Measurements from ENCODE around the gene TSPAN9. TPM values are rescaled to one million over a fixed set of nuclear protein-coding genes. Genes with fewer than 3 reads are reported as not detected.

Gene TSPAN9
- total RNA-seq, 1 experiment from 2014 or later, result 13.2 TPM

- Histone ChIP-seq H3K9me2 (ENCODE audit: insufficient read depth) (no peaks in the 10 kb centered on the region), H3K9ac (ENCODE audit: low read length) (no peak overlapping the region), H3K27me3 (ENCODE audit: insufficient read depth, low read length) (no peaks in the 10 kb centered on the region), H3K27ac (ENCODE audit: low read depth, low read length) (no peak overlapping the region), H3K4me1 (ENCODE audit: control insufficient read depth in 1 of 2, insufficient read depth in 2 of 2, low read length in 2 of 2) (peaks cover 0 to 7% of the 10 kb centered on the region in 2 experiments; a peak in 2 of 4 replicates), H2AFZ (ENCODE audit: low read depth, low read length, poor library complexity, severe bottlenecking) (no peak overlapping the region), H3K9me3 (ENCODE audit: control insufficient read depth in 1 of 2, insufficient read depth in 1 of 2, low read depth in 1 of 2, low read length in 2 of 2) (no peaks in the 10 kb centered on the region), H4K20me1 (ENCODE audit: insufficient read depth) (no peaks in the 10 kb centered on the region), H3K36me3 (ENCODE audit: control insufficient read depth in 1 of 2, insufficient read depth in 2 of 2, low read length in 2 of 2) (no peaks in the 10 kb centered on the region), H3K4me3 (replicated peaks in 1 of 2; ENCODE audit: low read depth in 1 of 2, low read length in 2 of 2) (no peak overlapping the region), H3K4me2 (ENCODE audit: low read length) (no peak overlapping the region), H3K79me2 (ENCODE audit: insufficient read depth, low read length) (no peaks in the 10 kb centered on the region)
- ATAC-seq (no peak), DNase-seq (ENCODE audit: low read depth, low spot score) (no peak)
- intact Hi-C loops (cut with micrococcal nuclease), result no loop called here
- ChIA-PET POLR2A (no interaction called here), CTCF (no interaction called here), RAD21 (ENCODE audit: low non-redundant PET in 1 of 2, low total read pairs in 2 of 2, uncharacterized antibody in 2 of 2, unreplicated experiment in 2 of 2) (no interaction called here)
- no TSS peak for BruUV-seq (replicated peaks)
- TF ChIP-seq ZNF274 (IDR thresholded peaks at IDR 0.05; ENCODE audit: low read depth, low read length) (no peak), YY1 (IDR thresholded peaks at IDR 0.05; ENCODE audit: extremely low read depth, insufficient replicate concordance, low read depth, low read length) (no peak), ZFX (IDR thresholded peaks at IDR 0.05) (no peak), CBX3 (IDR thresholded peaks at IDR 0.05; ENCODE audit: low read depth) (no peak), SRF (IDR thresholded peaks at IDR 0.05; ENCODE audit: low read depth) (no peak), CTCF (IDR thresholded peaks at IDR 0.05 in 2 of 3, conservative IDR thresholded peaks at IDR 0.05 in 1 of 3; ENCODE audit: borderline replicate concordance in 1 of 3, insufficient read depth in 1 of 3, low read depth in 2 of 3, low read length in 2 of 3) (no peak), ZBTB33 (IDR thresholded peaks at IDR 0.05; ENCODE audit: extremely low read depth, insufficient replicate concordance, low read length) (no peak), EGR1 (IDR thresholded peaks at IDR 0.05; ENCODE audit: low read depth) (no peak), POLR2AphosphoS5 (IDR thresholded peaks at IDR 0.05; ENCODE audit: low read depth, low read length) (no peak), RAD21 (IDR thresholded peaks at IDR 0.05; ENCODE audit: low read depth) (no peak), POLR2A (IDR thresholded peaks at IDR 0.05; ENCODE audit: borderline replicate concordance, extremely low read depth, insufficient read depth, insufficient read length) (no peak), MAX (IDR thresholded peaks at IDR 0.05) (no peak), FOSL1 (IDR thresholded peaks at IDR 0.05; ENCODE audit: low read depth) (no peak), EZH2 (IDR thresholded peaks at IDR 0.05) (no peak), EZH2phosphoT487 (IDR thresholded peaks at IDR 0.05; ENCODE audit: borderline replicate concordance) (no peak), TCF7L2 (IDR thresholded peaks at IDR 0.05; ENCODE audit: borderline replicate concordance, extremely low read depth, insufficient read depth, insufficient read length) (no peak), SP1 (IDR thresholded peaks at IDR 0.05; ENCODE audit: low read depth) (no peak), ELF1 (IDR thresholded peaks at IDR 0.05; ENCODE audit: borderline replicate concordance, low read depth) (no peak)
These were observed 112.1 kb downstream of the TSPAN9 start for GRCh38 chr12:3189282-3189681.

All from HCT116 (cell line).